Glutamatergic neuron (in vitro differentiated cells): ENCODE measurements around the gene USP17L17. TPM values are rescaled to one million over a fixed set of nuclear protein-coding genes. Genes with fewer than 3 reads are reported as not detected.
A peak's percentile ranks its signal among the peaks of the same experiment; 100 is the strongest.
"Not testable (repeated sequence)": the region's sequence is repeated elsewhere in the genome, so short reads cannot be mapped to it uniquely, and the experiment has no call there.

ENCODE experiments used
- DNase-seq: peaks from one replicate; pipeline ENCODE4 v3.0.0; 2022
- H3K27ac Mint-ChIP-seq: one replicate; pipeline ENCODE4 v1.8.0; 2020; ENCODE audit warnings: mild to moderate bottlenecking, mixed read lengths, inconsistent platforms; ENCODE audit not compliant: unreplicated experiment
- H3K27me3 Mint-ChIP-seq: one replicate; pipeline ENCODE4 v1.8.0; 2020; ENCODE audit warnings: mild to moderate bottlenecking, moderate library complexity, mixed read lengths, inconsistent platforms; ENCODE audit not compliant: unreplicated experiment
- H3K36me3 Mint-ChIP-seq: one replicate; pipeline ENCODE4 v1.8.0; 2020; ENCODE audit warnings: mild to moderate bottlenecking, mixed read lengths, inconsistent platforms; ENCODE audit not compliant: unreplicated experiment
- H3K4me1 Mint-ChIP-seq: one replicate; pipeline ENCODE4 v1.8.0; 2020; ENCODE audit warnings: mild to moderate bottlenecking, low read depth, mixed read lengths, inconsistent platforms; ENCODE audit not compliant: unreplicated experiment
- H3K4me3 Mint-ChIP-seq: one replicate; pipeline ENCODE4 v1.8.0; 2020; ENCODE audit warnings: mild to moderate bottlenecking, mixed read lengths, inconsistent platforms; ENCODE audit not compliant: unreplicated experiment
- H3K9me3 Mint-ChIP-seq: one replicate; pipeline ENCODE4 v1.8.0; 2020; ENCODE audit warnings: mild to moderate bottlenecking, moderate library complexity, mixed read lengths, inconsistent platforms; ENCODE audit not compliant: unreplicated experiment
- total RNA-seq: library from RNA; stranded (reverse); fragmentation: NEBNext Ultra II Directional; extraction: Animal tissue kit (Norgen Biotek cat#: 25700); gene quantifications from one replicate; pipeline ENCODE4 v1.2.1, GENCODE V29; 2021; ENCODE audit not compliant: unreplicated experiment

Gene USP17L17
- total RNA-seq, 1 donor from 2014 or later: not detected

DNA sequence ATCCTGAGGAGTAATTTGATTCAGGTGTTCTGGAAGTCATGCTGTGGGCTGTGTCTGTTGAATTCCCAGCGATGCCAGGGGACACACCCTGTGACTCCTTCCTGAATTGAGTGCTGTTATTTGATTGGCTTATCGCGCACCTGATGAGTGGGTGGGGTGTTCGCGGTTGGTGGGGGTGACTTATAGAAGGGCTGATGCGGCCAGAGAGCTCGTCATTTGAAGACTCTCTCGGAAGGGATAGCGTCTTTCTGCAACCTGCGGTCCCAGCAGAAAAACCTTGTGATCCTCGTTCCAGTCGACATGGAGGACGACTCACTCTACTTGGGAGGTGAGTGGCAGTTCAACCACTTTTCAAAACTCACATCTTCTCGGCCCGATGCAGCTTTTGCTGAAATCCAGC lies 14.1 kb downstream of the USP17L17 start, which contains the start of gene USP17L20:
TSS of gene USP17L20 (plus strand) at position 301 of the 400 bp plus-strand sequence. CDS start at position 301, 0 bp downstream.
- not testable (repeated sequence) for H3K36me3 Mint-ChIP-seq, H3K27ac Mint-ChIP-seq, H3K4me1 Mint-ChIP-seq, H3K4me3 Mint-ChIP-seq, H3K9me3 Mint-ChIP-seq, DNase-seq, H3K27me3 Mint-ChIP-seq

DNA sequence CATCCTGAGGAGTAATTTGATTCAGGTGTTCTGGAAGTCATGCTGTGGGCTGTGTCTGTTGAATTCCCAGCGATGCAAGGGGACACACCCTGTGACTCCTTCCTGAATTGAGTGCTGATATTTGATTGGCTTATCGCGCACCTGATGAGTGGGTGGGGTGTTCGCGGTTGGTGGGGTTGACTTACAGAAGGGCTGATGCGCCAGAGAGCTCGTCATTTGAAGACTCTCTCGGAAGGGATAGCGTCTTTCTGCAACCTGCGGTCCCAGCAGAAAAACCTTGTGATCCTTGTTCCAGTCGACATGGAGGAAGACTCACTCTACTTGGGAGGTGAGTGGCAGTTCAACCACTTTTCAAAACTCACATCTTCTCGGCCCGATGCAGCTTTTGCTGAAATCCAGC lies 18.9 kb downstream of the USP17L17 start, which contains the start of gene USP17L21:
TSS of gene USP17L21 (plus strand) at position 301 of the 400 bp plus-strand sequence. CDS start at position 301, 0 bp downstream.
- not testable (repeated sequence) for H3K27ac Mint-ChIP-seq, DNase-seq, H3K9me3 Mint-ChIP-seq, H3K4me3 Mint-ChIP-seq, H3K36me3 Mint-ChIP-seq, H3K27me3 Mint-ChIP-seq, H3K4me1 Mint-ChIP-seq

DNA sequence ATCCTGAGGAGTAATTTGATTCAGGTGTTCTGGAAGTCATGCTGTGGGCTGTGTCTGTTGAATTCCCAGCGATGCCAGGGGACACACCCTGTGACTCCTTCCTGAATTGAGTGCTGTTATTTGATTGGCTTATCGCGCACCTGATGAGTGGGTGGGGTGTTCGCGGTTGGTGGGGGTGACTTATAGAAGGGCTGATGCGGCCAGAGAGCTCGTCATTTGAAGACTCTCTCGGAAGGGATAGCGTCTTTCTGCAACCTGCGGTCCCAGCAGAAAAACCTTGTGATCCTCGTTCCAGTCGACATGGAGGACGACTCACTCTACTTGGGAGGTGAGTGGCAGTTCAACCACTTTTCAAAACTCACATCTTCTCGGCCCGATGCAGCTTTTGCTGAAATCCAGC lies 23.6 kb downstream of the USP17L17 start, which contains the start of gene USP17L22:
TSS of gene USP17L22 (plus strand) at position 301 of the 400 bp plus-strand sequence. CDS start at position 301, 0 bp downstream.
- H3K4me1 Mint-ChIP-seq, H3K27me3 Mint-ChIP-seq, H3K27ac Mint-ChIP-seq, H3K36me3 Mint-ChIP-seq, H3K4me3 Mint-ChIP-seq, H3K9me3 Mint-ChIP-seq, DNase-seq: not testable (repeated sequence)

DNA sequence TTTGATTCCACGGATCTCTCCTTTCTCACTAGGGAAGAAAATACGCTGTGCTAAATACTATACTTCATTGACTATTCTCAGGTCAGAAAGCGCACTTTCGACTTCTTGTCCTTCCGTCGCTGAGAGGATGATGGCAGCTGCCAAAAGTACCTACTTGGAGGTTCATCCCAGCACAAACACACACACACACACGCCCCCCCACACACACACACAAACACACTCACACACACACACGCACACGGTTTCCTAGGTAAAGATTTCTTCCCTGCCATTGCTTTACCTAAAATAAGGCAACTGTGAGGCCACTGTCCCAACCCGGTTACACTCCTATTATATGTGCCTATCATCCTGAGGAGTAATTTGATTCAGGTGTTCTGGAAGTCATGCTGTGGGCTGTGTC lies 28.0 kb downstream of the USP17L17 start:
- H3K9me3 Mint-ChIP-seq, H3K27ac Mint-ChIP-seq, H3K4me1 Mint-ChIP-seq, H3K36me3 Mint-ChIP-seq, H3K4me3 Mint-ChIP-seq, H3K27me3 Mint-ChIP-seq: not testable (repeated sequence)
- peak; percentile 10 for DNase-seq

Other genes with a start within 250 kb of the USP17L17 start
- not detected for gene FAM90A26, start 73.5 kb upstream of the USP17L17 start, total RNA-seq
- gene USP17L10, start 33.2 kb upstream of the USP17L17 start, total RNA-seq: not detected
- 0.42 TPM for gene USP17L11, start 28.5 kb upstream of the USP17L17 start, total RNA-seq
- not detected for gene USP17L12, start 23.7 kb upstream of the USP17L17 start, total RNA-seq
- not detected for gene USP17L13, start 19.0 kb upstream of the USP17L17 start, total RNA-seq
- gene USP17L15, start 9.5 kb upstream of the USP17L17 start, total RNA-seq: not detected
- not detected for gene USP17L18, start 4.8 kb downstream of the USP17L17 start, total RNA-seq
- gene USP17L19, start 9.5 kb downstream of the USP17L17 start, total RNA-seq: not detected
- not detected for gene USP17L20, start 14.2 kb downstream of the USP17L17 start, total RNA-seq
- gene USP17L21, start 19.0 kb downstream of the USP17L17 start, total RNA-seq: not detected
- gene USP17L22, start 23.7 kb downstream of the USP17L17 start, total RNA-seq: not detected
- gene USP17L24, start 81.3 kb downstream of the USP17L17 start, total RNA-seq: not detected
- gene USP17L25, start 86.0 kb downstream of the USP17L17 start, total RNA-seq: not detected
- not detected for gene USP17L26, start 90.8 kb downstream of the USP17L17 start, total RNA-seq
- not detected for gene USP17L5, start 95.5 kb downstream of the USP17L17 start, total RNA-seq
- gene USP17L27, start 100.3 kb downstream of the USP17L17 start, total RNA-seq: not detected
- not detected for gene USP17L28, start 105.0 kb downstream of the USP17L17 start, total RNA-seq
- not detected for gene USP17L29, start 109.8 kb downstream of the USP17L17 start, total RNA-seq
- gene USP17L30, start 119.2 kb downstream of the USP17L17 start, total RNA-seq: not detected
- not detected for gene DEFB131A, start 200.5 kb downstream of the USP17L17 start, total RNA-seq